ENCODE measurements around the gene RBM5. TPM values are rescaled to one million over a fixed set of nuclear protein-coding genes. Genes with fewer than 3 reads are reported as not detected.

Gene RBM5
- total and polyA plus RNA-seq, 10 of the 15 experiments (the other 5 are each of a cell fraction or from before 2014, with no cell fraction given), result 35.1 to 347 (median 111) TPM

- TF ChIP-seq NKRF (conservative IDR thresholded peaks at IDR 0.05) (no peak), MAX (IDR thresholded peaks at IDR 0.05; ENCODE audit: low read depth, low read length) (no peak)
These were observed 79.1 kb downstream of the RBM5 start (continued) for GRCh38 chr3:50167841-50168209.

GRCh38 chr3:50168388-50168787 is 79.7 kb downstream of the RBM5 start:
- Histone ChIP-seq H3K27me3 (replicated peaks in 1 of 2; ENCODE audit: control insufficient read depth in 2 of 2, insufficient read depth in 2 of 2, low read length in 1 of 2) (no peaks in the 10 kb centered on the region; a peak in 1 of 4 replicates), H3K4me2 (ENCODE audit: control insufficient read depth, insufficient read depth) (no peak overlapping the region), H3K4me3 (no peak overlapping the region), H3K27ac (ENCODE audit: control insufficient read depth, insufficient read depth) (no peak overlapping the region), H2AFZ (ENCODE audit: control insufficient read depth, low read depth, low read length) (no peak overlapping the region), H3K9ac (ENCODE audit: control insufficient read depth, insufficient read depth, low read length) (no peak overlapping the region), H3K9me3 (replicated peaks; ENCODE audit: control insufficient read depth, insufficient read depth, low read length) (no peaks in the 10 kb centered on the region), H3K4me1 (ENCODE audit: control insufficient read depth, insufficient read depth, low read length) (no peaks in the 10 kb centered on the region), H3K36me3 (ENCODE audit: control insufficient read depth in 2 of 2, insufficient read depth in 2 of 2, low read length in 1 of 2) (no peaks in the 10 kb centered on the region), H3K79me2 (ENCODE audit: control insufficient read depth, insufficient read depth, low read length) (no peaks in the 10 kb centered on the region), H4K20me1 (ENCODE audit: control insufficient read depth, insufficient read depth) (no peaks in the 10 kb centered on the region; the same call in 1 of the 2 replicates)
- no TSS peak for BruUV-seq (replicated peaks)
- TF ChIP-seq KLF5 (IDR thresholded peaks at IDR 0.05; ENCODE audit: partially characterized antibody), result no peak
- TF ChIP-seq, protein P1, sequence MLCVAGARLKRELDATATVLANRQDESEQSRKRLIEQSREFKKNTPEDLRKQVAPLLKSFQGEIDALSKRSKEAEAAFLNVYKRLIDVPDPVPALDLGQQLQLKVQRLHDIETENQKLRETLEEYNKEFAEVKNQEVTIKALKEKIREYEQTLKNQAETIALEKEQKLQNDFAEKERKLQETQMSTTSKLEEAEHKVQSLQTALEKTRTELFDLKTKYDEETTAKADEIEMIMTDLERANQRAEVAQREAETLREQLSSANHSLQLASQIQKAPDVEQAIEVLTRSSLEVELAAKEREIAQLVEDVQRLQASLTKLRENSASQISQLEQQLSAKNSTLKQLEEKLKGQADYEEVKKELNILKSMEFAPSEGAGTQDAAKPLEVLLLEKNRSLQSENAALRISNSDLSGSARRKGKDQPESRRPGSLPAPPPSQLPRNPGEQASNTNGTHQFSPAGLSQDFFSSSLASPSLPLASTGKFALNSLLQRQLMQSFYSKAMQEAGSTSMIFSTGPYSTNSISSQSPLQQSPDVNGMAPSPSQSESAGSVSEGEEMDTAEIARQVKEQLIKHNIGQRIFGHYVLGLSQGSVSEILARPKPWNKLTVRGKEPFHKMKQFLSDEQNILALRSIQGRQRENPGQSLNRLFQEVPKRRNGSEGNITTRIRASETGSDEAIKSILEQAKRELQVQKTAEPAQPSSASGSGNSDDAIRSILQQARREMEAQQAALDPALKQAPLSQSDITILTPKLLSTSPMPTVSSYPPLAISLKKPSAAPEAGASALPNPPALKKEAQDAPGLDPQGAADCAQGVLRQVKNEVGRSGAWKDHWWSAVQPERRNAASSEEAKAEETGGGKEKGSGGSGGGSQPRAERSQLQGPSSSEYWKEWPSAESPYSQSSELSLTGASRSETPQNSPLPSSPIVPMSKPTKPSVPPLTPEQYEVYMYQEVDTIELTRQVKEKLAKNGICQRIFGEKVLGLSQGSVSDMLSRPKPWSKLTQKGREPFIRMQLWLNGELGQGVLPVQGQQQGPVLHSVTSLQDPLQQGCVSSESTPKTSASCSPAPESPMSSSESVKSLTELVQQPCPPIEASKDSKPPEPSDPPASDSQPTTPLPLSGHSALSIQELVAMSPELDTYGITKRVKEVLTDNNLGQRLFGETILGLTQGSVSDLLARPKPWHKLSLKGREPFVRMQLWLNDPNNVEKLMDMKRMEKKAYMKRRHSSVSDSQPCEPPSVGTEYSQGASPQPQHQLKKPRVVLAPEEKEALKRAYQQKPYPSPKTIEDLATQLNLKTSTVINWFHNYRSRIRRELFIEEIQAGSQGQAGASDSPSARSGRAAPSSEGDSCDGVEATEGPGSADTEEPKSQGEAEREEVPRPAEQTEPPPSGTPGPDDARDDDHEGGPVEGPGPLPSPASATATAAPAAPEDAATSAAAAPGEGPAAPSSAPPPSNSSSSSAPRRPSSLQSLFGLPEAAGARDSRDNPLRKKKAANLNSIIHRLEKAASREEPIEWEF (IDR thresholded peaks at IDR 0.05; ENCODE audit: insufficient replicate concordance, low read depth, low read length), result no peak
- no peak for TF ChIP-seq EZH2 (IDR thresholded peaks at IDR 0.05; ENCODE audit: borderline replicate concordance, control insufficient read depth, low read depth, low read length)
- TF ChIP-seq CREM (IDR thresholded peaks at IDR 0.05; ENCODE audit: low read depth), result no peak
- no peak for TF ChIP-seq ZNF592 (IDR thresholded peaks at IDR 0.05)
- no peak for DNase-seq (ENCODE audit: low read depth, low spot score)
- 25% methylated on average over 9 of the region's 9 CpGs for WGBS (ENCODE audit: insufficient coverage, insufficient replicate concordance, low lambda C conversion rate, missing lambda C conversion rate)
- ChIA-PET CTCF (no interaction called here), RAD21 (ENCODE audit: unreplicated experiment) (no interaction called here), POLR2A (no interaction called here), SMC1A (ENCODE audit: uncharacterized antibody, unreplicated experiment) (no interaction called here)
- intact Hi-C loops (cut with micrococcal nuclease; ENCODE audit: unreplicated experiment) (no loop called here), in situ Hi-C loops (cut with MboI) (no loop called here)
- FAIRE-seq, result no peak
- ATAC-seq, result no peak
